H1 (cell line): ENCODE measurements around the gene SENP1. TPM values are rescaled to one million over a fixed set of nuclear protein-coding genes. Genes with fewer than 3 reads are reported as not detected.

ENCODE experiments used
- CTCF ChIA-PET: fragments of 300-600 bp; sonication (Branson Sonifier 250); formaldehyde crosslinking; loops from one replicate; lab custom pipeline; 2021; ENCODE audit not compliant: partially characterized antibody; lab: Charles Lee
- POLR2A ChIA-PET: fragments of 300-600 bp; sonication (Branson Sonifier 250); formaldehyde crosslinking; loops from one replicate; lab custom pipeline; 2021; ENCODE audit warnings: inconsistent platforms; ENCODE audit not compliant: partially characterized antibody; lab: Charles Lee
- DNase-seq, 2 experiments: peaks; one replicate each; pipeline versions ENCODE4 v3.0.0 to v3.0.0-alpha.2; 2010 to 2022; ENCODE audit warnings: low spot score in 2 of 2, low read depth in 1 of 2, mixed read lengths in 1 of 2
- FAIRE-seq: peaks from 2 replicates; lab custom pipeline; 2011; peaks lifted over from hg19 to GRCh38; lab: Jason Lieb, UNC
- H2AFZ ChIP-seq: 2 replicates; pipeline ENCODE4 v1.8.1; 2012; ENCODE audit warnings: low read length, inconsistent platforms
- H2AK5ac ChIP-seq: 2 replicates; pipeline ENCODE4 v1.6.1; 2013; ENCODE audit warnings: low read depth, low read length
- H2BK120ac ChIP-seq: replicated peaks from 2 replicates; pipeline ENCODE3; 2013; ENCODE audit warnings: low read depth, low read length, inconsistent platforms
- H2BK12ac ChIP-seq: 2 replicates; pipeline ENCODE4 v1.6.1; 2013; ENCODE audit warnings: low read depth, low read length
- H2BK15ac ChIP-seq: 2 replicates; pipeline ENCODE4 v1.6.1; 2013; ENCODE audit warnings: low read length
- H2BK20ac ChIP-seq: 2 replicates; pipeline ENCODE4 v1.6.1; 2013; ENCODE audit warnings: low read length
- H2BK5ac ChIP-seq: 2 replicates; pipeline ENCODE4 v1.6.1; 2013; ENCODE audit warnings: low read depth, low read length
- H3K14ac ChIP-seq: 2 replicates; pipeline ENCODE4 v1.6.1; 2013; ENCODE audit warnings: inconsistent platforms; ENCODE audit not compliant: insufficient read length
- H3K18ac ChIP-seq: 2 replicates; pipeline ENCODE4 v1.6.1; 2013; ENCODE audit warnings: low read length; ENCODE audit errors: extremely low read depth
- H3K23ac ChIP-seq: 2 replicates; pipeline ENCODE4 v1.6.1; 2013; ENCODE audit warnings: inconsistent platforms; ENCODE audit not compliant: insufficient read length
- H3K23me2 ChIP-seq: 2 replicates; pipeline ENCODE4 v1.6.1; 2013; ENCODE audit warnings: low read depth, low read length
- H3K27ac ChIP-seq: 2 replicates; pipeline ENCODE4 v1.6.1; 2011; ENCODE audit warnings: low read depth, low read length, inconsistent platforms
- H3K27me3 ChIP-seq, 4 experiments: replicated peaks in 1 of 4; 1 replicate in 1 of 4; 2 replicates in 3 of 4; pipeline versions ENCODE4 v1.6.1 to v1.8.1; 2011 to 2013; ENCODE audit warnings: low read length in 3 of 4, mild to moderate bottlenecking in 3 of 4, inconsistent platforms in 2 of 4, mixed read lengths in 2 of 4, moderate library complexity in 1 of 4; ENCODE audit not compliant: control insufficient read depth in 3 of 4, insufficient read depth in 3 of 4; ENCODE audit errors: extremely low read depth in 1 of 4
- H3K36me3 ChIP-seq, 4 experiments: 2 replicates each; pipeline versions ENCODE4 v1.6.1 to v1.8.1; 2011 to 2013; ENCODE audit warnings: mild to moderate bottlenecking in 4 of 4, low read length in 3 of 4, moderate library complexity in 2 of 4, control low read depth in 1 of 4, inconsistent platforms in 1 of 4; ENCODE audit not compliant: insufficient read depth in 4 of 4, control insufficient read depth in 2 of 4
- H3K4ac ChIP-seq: replicated peaks from 2 replicates; pipeline ENCODE3; 2013; ENCODE audit warnings: low read length, low read depth, mixed read lengths, inconsistent platforms; ENCODE audit not compliant: insufficient read length
- H3K4me1 ChIP-seq, 4 experiments: replicated peaks in 1 of 4; 1 replicate in 1 of 4; 2 replicates in 3 of 4; pipeline versions ENCODE4 v1.6.1 to v1.8.1; 2011 to 2013; ENCODE audit warnings: low read length in 3 of 4, inconsistent platforms in 2 of 4, mixed read lengths in 1 of 4; ENCODE audit not compliant: insufficient read depth in 4 of 4, control insufficient read depth in 3 of 4
- H3K4me2 ChIP-seq, 2 experiments: 2 replicates each; pipeline versions ENCODE4 v1.6.1 to v1.8.1; 2011 to 2013; ENCODE audit warnings: low read depth in 2 of 2, low read length in 2 of 2, control low read depth in 1 of 2, inconsistent platforms in 1 of 2, mild to moderate bottlenecking in 1 of 2; ENCODE audit not compliant: insufficient read depth in 1 of 2
- H3K4me3 ChIP-seq, 4 experiments: fragments of 200-600, 300-600 bp in 1 of 4; sonication (generic), shearing (Covaris generic), sonication (Bioruptor Twin) in 1 of 4; 2 replicates each; pipeline versions ENCODE4 v1.5.1 to v1.8.1; 2011 to 2016; ENCODE audit warnings: low read length in 4 of 4, low read depth in 3 of 4, control low read depth in 2 of 4, inconsistent platforms in 2 of 4, mild to moderate bottlenecking in 2 of 4, mixed read lengths in 1 of 4, moderate library complexity in 1 of 4; ENCODE audit not compliant: insufficient read depth in 2 of 4; ENCODE audit errors: extremely low read depth in 1 of 4
- H3K56ac ChIP-seq: replicated peaks from 2 replicates; pipeline ENCODE3; 2013; ENCODE audit warnings: low read depth, mild to moderate bottlenecking, mixed read lengths, low read length, inconsistent platforms; ENCODE audit not compliant: insufficient read length
- H3K79me1 ChIP-seq: 2 replicates; pipeline ENCODE4 v1.6.1; 2013; ENCODE audit warnings: low read depth, low read length, control low read depth
- H3K79me2 ChIP-seq, 2 experiments: 2 replicates each; pipeline versions ENCODE4 v1.6.1 to v1.8.1; 2012 to 2013; ENCODE audit warnings: low read length in 2 of 2, mild to moderate bottlenecking in 2 of 2, inconsistent platforms in 1 of 2; ENCODE audit not compliant: insufficient read depth in 2 of 2, control insufficient read depth in 1 of 2
- H3K9ac ChIP-seq, 4 experiments: replicated peaks in 1 of 4; 1 replicate in 1 of 4; 2 replicates in 3 of 4; pipeline versions ENCODE4 v1.6.1 to v1.8.1; 2011 to 2013; ENCODE audit warnings: low read depth in 3 of 4, low read length in 3 of 4, control low read depth in 2 of 4, mild to moderate bottlenecking in 2 of 4, moderate library complexity in 2 of 4, inconsistent platforms in 1 of 4; ENCODE audit errors: extremely low read depth in 1 of 4
- H3K9me3 ChIP-seq, 2 experiments: 2 replicates each; pipeline versions ENCODE4 v1.6.1 to v1.8.1; 2012 to 2013; ENCODE audit warnings: mild to moderate bottlenecking in 2 of 2, moderate library complexity in 2 of 2, control low read depth in 1 of 2, inconsistent platforms in 1 of 2, low read depth in 1 of 2, low read length in 1 of 2, mixed read lengths in 1 of 2; ENCODE audit not compliant: insufficient read depth in 2 of 2
- H4K20me1 ChIP-seq, 2 experiments: replicated peaks in 1 of 2; 2 replicates each; pipeline versions ENCODE3 to v1.8.1; 2011 to 2013; ENCODE audit warnings: inconsistent platforms in 2 of 2, low read length in 2 of 2, mild to moderate bottlenecking in 1 of 2; ENCODE audit not compliant: insufficient read depth in 2 of 2, control insufficient read depth in 1 of 2
- H4K5ac ChIP-seq: 2 replicates; pipeline ENCODE4 v1.6.1; 2013; ENCODE audit warnings: low read length, low read depth, mixed read lengths, inconsistent platforms; ENCODE audit not compliant: insufficient read length
- H4K8ac ChIP-seq: 2 replicates; pipeline ENCODE4 v1.8.0; 2013; ENCODE audit warnings: mild to moderate bottlenecking, moderate library complexity, low read length, inconsistent platforms; ENCODE audit not compliant: insufficient read depth; ENCODE audit errors: extremely low read depth
- H4K91ac ChIP-seq: replicated peaks from 2 replicates; pipeline ENCODE3; 2013; ENCODE audit warnings: low read length, mixed read lengths, inconsistent platforms; ENCODE audit not compliant: insufficient read length
- ASH2L ChIP-seq: fragments of 200-600, 300-600 bp; sonication (generic); IDR thresholded peaks from one replicate; pipeline ENCODE4 v1.7.1; 2017; ENCODE audit warnings: low read length
- BACH1 ChIP-seq: IDR thresholded peaks from 2 replicates; pipeline ENCODE4 v1.6.1; 2012; ENCODE audit warnings: low read length, improper control_type of control experiment
- CEBPB ChIP-seq: IDR thresholded peaks from 2 replicates; pipeline ENCODE4 v1.6.1; 2012; ENCODE audit warnings: low read depth, low read length
- GTF2F1 ChIP-seq: IDR thresholded peaks from 2 replicates; pipeline ENCODE4 v1.6.1; 2012; ENCODE audit warnings: low read depth, low read length, improper control_type of control experiment, borderline replicate concordance
- KDM1A ChIP-seq: fragments of 200-600, 300-600 bp; sonication (generic); IDR thresholded peaks from 2 replicates; pipeline ENCODE4 v1.7.1; 2016; ENCODE audit warnings: mild to moderate bottlenecking, low read length, borderline replicate concordance
- KDM4A ChIP-seq: IDR thresholded peaks from one replicate; pipeline ENCODE4 v1.7.1; 2012; ENCODE audit warnings: low read depth, mild to moderate bottlenecking, moderate library complexity, low read length, inconsistent platforms; ENCODE audit not compliant: severe bottlenecking
- POLR2AphosphoS5 ChIP-seq: IDR thresholded peaks from 2 replicates; pipeline ENCODE4 v1.6.1; 2011; ENCODE audit warnings: low read depth, low read length
- SRF ChIP-seq: IDR thresholded peaks from 2 replicates; pipeline ENCODE4 v1.6.1; 2011; ENCODE audit warnings: mild to moderate bottlenecking, low read depth, low read length, moderate library complexity
- TCF12 ChIP-seq: IDR thresholded peaks from 2 replicates; pipeline ENCODE4 v1.6.1; 2011; ENCODE audit warnings: low read depth, mild to moderate bottlenecking, low read length
- ZNF274 ChIP-seq: IDR thresholded peaks from 2 replicates; pipeline ENCODE4 v1.7.0; 2012; ENCODE audit warnings: low read length, borderline replicate concordance; ENCODE audit errors: extremely low read depth
- WGBS, 2 experiments: shearing (Covaris generic) in 1 of 2; methylation state at CpG; one replicate each; pipeline versions ENCODE4 v1.1.6 to v1.1.7; 2013 to 2015; ENCODE audit warnings: low lambda C conversion rate in 2 of 2, mixed read lengths in 2 of 2, inconsistent platforms in 1 of 2, low coverage in 1 of 2, missing lambda C conversion rate in 1 of 2; ENCODE audit not compliant: insufficient replicate concordance in 2 of 2, insufficient coverage in 1 of 2, insufficient read length in 1 of 2; ENCODE audit errors: extremely low coverage in 1 of 2, missing lambda C conversion rate in 1 of 2; 5-methylcytosine and 5-hydroxymethylcytosine counted together
- polyA plus RNA-seq, 7 experiments: library from polyadenylated mRNA; depleted of rRNA in 3 of 7; stranded (reverse) in 5 of 7; unstranded in 2 of 7; fragments of >200 nt in 5 of 7; fragments of 200-250 nt in 2 of 7; gene quantifications; 1 replicate in 5 of 7; 2 replicates in 1 of 7; 4 replicates in 1 of 7; pipeline versions ENCODE4 v1.2.1 to v1.2.3, GENCODE V29; 2011 to 2013; ENCODE audit warnings: missing spikeins in 2 of 7, mixed read lengths in 2 of 7
- total RNA-seq: library from RNA; stranded (reverse); fragmentation: NEBNext Ultra II Directional; extraction: Animal tissue kit (Norgen Biotek cat#: 25700); gene quantifications from 2 replicates; pipeline ENCODE4 v1.2.1, GENCODE V29; 2021
- TF ChIP-seq, protein P1 (sequence below): IDR thresholded peaks from 2 replicates; pipeline ENCODE4 v1.6.1; 2012; ENCODE audit warnings: low read length, inconsistent platforms

SENP1 gene
- total and polyA plus RNA-seq, 2 of the 8 experiments (the other 6 are each of a cell fraction or from before 2014, with no cell fraction given), result 14.2 to 31.5 TPM

DNA sequence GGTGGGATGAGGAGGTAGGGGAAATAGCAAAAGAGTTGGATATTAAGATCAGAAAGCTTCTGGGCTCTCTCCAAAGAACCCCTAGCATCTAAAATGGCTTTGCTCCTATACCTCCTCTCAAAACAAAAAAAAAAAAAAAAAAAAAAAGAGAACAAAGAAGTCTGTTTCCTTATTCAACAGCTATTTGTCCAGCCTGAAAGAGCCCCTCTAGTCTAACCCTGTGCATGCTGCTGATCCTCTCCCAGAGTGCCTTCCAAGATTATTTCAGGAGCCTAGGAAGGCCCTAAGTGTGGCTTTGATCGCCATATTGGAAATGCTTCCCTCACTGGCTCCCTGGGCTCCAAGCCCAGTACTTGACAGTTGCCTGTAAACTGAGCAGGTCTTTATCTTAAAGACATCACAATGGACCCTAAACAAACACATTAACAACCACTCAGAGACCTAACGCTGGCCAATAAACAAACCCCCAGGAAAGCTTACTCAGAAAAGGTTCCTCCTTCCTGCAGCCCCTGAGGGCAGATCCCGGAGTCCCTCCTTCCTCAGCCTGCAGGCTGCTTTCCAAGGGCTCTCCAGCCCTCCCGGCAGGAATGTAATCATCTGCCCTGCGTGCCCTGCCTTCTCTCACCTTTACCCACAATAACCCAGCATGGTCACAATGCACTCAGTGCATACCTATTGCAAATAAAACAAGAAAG is 84.2 kb downstream of the SENP1 start:
- Histone ChIP-seq H3K27ac (no peak overlapping the region), H3K9me3 (no peaks in the 10 kb centered on the region), H2AFZ (no peak overlapping the region), H3K4me3 (no peak overlapping the region), H3K23me2 (no peaks in the 10 kb centered on the region), H3K79me1 (no peaks in the 10 kb centered on the region), H3K23ac (no peak overlapping the region), H3K4ac (no peak overlapping the region), H2BK5ac (no peak overlapping the region), H3K27me3 (peaks cover 85 to 97% (median 97%) of the 10 kb centered on the region in 4 experiments), H4K8ac (no peak overlapping the region), H4K20me1 (peaks cover 13 to 14% of the 10 kb centered on the region in 2 experiments), H3K14ac (no peak overlapping the region), H2BK20ac (no peak overlapping the region), H4K5ac (no peak overlapping the region), H2BK15ac (no peak overlapping the region), H4K91ac (no peak overlapping the region), H2BK12ac (no peak overlapping the region), H3K36me3 (no peaks in the 10 kb centered on the region), H2AK5ac (no peak overlapping the region), H3K9ac (no peak overlapping the region), H3K18ac (no peak overlapping the region), H2BK120ac (no peak overlapping the region), H3K4me1 (peaks cover 6 to 9% (median 7%) of the 10 kb centered on the region in 4 experiments), H3K4me2 (no peak overlapping the region), H3K79me2 (no peaks in the 10 kb centered on the region), H3K56ac (no peak overlapping the region)
- POLR2A ChIA-PET, result interaction anchor here (0.6 to 1.9 kb wide), 7 partner anchors 9 to 33 kb away, joined by 3 to 7 read pairs (median 3); no protein-coding TSS in a partner anchor
- CTCF ChIA-PET, result interaction anchor here (0.6 to 3.0 kb wide), 8 partner anchors 9 to 40 kb away, joined by 3 to 13 read pairs (median 6); no protein-coding TSS in a partner anchor
- DNase-seq (peak; percentile 74 to 97), FAIRE-seq (peak; percentile 100)
- 6% methylated on average over 5 of the region's 5 CpGs; no CpG with 5 or more reads in 1 of the 2 experiments for WGBS, 2 experiments
- TF ChIP-seq CEBPB (0 out of 2 replicates have a peak, but pooled peaks have one; percentile 36), ZNF274 (peak; percentile 25; the same call in 1 of the 2 replicates), BACH1 (no peak), TCF12 (peak; percentile 83), KDM4A (no peak), ASH2L (peak; percentile 27), KDM1A (0 out of 2 replicates have a peak, but pooled peaks have one; percentile 29), SRF (no peak), POLR2AphosphoS5 (peak; percentile 81), GTF2F1 (no peak)
- TF ChIP-seq, protein P1, sequence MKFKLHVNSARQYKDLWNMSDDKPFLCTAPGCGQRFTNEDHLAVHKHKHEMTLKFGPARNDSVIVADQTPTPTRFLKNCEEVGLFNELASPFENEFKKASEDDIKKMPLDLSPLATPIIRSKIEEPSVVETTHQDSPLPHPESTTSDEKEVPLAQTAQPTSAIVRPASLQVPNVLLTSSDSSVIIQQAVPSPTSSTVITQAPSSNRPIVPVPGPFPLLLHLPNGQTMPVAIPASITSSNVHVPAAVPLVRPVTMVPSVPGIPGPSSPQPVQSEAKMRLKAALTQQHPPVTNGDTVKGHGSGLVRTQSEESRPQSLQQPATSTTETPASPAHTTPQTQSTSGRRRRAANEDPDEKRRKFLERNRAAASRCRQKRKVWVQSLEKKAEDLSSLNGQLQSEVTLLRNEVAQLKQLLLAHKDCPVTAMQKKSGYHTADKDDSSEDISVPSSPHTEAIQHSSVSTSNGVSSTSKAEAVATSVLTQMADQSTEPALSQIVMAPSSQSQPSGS, result no peak; the same call in 1 of the 2 replicates
